ENCODE measurements around the gene TRIM31. TPM values are rescaled to one million over a fixed set of nuclear protein-coding genes. Genes with fewer than 3 reads are reported as not detected.

Gene TRIM31
- total RNA-seq, 4 donors from 2014 or later: not detected

DNA sequence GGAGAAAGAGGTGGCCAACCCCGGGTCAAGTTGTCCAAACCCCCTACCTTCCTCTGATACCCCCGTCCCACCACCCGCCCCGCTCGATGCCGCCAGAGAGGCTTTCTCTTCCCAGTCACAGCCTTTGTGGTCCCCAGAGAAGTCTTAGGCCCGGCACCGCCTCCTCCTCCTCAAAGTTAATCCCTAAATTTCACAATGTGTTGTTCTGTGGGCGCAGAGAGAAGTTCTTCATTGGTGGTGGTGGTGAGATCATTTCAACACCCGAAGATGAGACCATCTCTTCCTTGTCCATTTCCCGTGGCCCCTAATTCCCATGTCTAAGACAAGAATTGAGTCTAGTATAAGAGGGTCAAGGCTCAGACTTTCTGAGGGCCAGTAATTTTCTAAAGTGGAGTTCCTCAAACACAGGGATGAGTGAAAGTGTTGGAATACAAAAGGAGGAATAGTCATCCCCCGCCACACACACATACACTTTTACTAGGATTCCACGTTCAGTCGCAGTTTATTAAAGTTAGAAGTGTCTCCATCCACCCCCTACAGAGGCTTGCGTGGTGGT lies 10.4 kb downstream of the TRIM31 start:
- TF ChIP-seq, protein P1, sequence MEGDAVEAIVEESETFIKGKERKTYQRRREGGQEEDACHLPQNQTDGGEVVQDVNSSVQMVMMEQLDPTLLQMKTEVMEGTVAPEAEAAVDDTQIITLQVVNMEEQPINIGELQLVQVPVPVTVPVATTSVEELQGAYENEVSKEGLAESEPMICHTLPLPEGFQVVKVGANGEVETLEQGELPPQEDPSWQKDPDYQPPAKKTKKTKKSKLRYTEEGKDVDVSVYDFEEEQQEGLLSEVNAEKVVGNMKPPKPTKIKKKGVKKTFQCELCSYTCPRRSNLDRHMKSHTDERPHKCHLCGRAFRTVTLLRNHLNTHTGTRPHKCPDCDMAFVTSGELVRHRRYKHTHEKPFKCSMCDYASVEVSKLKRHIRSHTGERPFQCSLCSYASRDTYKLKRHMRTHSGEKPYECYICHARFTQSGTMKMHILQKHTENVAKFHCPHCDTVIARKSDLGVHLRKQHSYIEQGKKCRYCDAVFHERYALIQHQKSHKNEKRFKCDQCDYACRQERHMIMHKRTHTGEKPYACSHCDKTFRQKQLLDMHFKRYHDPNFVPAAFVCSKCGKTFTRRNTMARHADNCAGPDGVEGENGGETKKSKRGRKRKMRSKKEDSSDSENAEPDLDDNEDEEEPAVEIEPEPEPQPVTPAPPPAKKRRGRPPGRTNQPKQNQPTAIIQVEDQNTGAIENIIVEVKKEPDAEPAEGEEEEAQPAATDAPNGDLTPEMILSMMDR (IDR thresholded peaks at IDR 0.05; ENCODE audit: low read depth): no peak

DNA sequence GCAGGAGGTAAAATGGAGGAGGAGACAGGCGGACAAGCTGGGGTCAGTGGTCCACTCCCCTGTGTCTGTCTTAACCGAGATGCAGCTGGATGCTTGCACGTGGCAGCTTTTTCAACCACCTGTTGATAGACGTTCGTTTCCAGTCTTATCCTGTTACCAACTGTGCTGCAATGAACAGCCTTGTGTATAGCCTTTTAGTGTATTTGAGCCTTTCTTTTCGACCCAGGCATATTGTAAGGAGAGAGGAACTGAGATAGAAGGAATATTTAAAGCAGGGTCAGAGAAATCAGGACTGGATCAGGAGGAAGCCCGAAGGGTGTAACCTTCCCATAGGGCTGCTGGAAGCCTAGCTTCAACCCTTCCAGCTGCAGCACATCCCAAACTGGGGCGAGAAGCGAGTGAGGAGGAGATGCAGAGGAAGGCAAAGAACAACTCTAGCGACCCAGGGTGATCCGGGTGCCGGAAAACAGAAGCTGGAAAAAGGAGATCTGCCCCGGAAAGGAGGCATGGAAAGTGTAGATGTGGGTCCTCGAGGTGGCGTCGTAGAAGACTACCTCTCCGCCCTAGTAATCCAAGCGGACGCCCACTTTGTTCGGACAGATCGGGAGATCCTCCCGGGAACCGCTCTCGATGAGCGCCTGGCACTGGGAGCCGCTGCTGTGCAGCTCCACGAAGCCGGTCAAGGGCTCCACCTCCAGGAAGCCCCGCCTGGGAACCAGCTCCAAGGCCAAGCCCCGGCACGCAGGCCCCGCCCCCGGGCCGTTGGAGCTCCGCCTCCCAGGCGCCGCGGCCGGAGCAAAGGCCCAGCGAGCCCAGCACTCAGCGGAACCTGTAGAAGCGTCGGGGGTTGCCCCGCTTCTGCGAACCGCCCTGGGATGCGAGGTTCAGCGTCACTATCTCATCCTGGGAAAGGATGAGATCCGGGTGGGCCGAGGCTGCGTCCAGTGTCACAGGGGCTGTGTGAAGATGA lies 11.2 kb downstream of the TRIM31 start:
- TF ChIP-seq, protein P1 (IDR thresholded peaks at IDR 0.05; ENCODE audit: low read depth): no peak

DNA sequence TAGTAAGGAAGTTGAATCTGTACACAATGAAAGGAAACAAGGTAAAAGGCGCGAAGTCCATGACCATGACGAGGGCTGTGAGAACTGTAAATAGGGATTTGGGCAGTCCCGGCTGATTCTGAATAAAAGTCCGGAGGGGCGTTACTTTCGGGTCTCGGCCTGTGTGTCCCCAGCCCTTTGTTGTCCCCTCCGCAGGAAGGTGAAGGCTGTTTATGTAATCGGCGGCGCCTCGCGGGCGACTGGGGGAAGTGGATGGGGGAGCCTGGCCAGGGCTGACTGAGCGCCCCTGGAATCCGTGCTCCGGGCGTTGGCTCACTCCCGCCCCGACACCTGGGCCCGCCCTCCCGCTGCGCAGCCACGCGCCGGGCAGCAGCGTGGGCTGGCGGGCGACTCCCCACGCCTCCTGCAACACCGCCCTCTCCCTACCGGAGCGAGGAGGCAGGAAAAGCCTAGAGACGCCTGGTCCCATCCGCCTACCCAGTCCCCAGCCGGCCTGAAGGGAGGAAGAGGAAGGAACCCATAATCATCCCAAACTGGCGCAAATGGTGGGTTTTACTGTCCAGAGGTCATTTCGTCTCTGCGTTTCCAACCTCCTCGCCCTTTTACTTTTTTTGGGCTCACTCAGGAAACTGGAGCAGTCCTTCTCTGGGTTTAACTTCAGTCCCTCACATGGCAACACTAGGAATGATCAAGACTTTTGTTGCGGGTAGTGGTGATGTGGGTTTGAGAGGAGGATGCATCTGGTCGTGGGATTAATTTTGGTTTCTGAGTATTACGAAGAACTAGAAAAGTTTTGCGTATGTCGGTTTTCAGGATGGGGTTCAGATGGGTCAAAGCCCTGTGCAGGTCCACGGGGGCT lies 12.1 kb downstream of the TRIM31 start:
- TF ChIP-seq, protein P1 (IDR thresholded peaks at IDR 0.05; ENCODE audit: low read depth): no peak

DNA sequence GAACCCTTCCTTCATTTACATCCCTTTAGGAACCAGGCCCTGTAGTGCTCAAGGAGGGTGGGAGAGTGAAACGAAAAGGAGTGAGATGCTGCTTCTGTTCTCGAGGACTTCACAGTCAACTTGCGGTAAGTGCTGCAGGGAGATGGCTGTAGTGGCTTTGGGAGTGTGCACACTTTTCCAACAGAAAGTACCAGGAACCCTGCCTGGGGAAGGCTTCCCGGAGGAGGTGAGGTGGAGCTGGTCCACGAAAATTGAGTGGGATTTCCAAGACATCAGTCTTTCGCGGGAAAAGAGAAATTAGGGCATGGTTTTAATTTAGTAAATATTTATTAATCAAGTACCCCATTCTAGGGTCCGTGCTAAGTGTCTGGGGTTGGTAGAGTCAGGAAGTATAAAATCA lies 12.7 kb downstream of the TRIM31 start:
- TF ChIP-seq, protein P1 (IDR thresholded peaks at IDR 0.05; ENCODE audit: low read depth): no peak

DNA sequence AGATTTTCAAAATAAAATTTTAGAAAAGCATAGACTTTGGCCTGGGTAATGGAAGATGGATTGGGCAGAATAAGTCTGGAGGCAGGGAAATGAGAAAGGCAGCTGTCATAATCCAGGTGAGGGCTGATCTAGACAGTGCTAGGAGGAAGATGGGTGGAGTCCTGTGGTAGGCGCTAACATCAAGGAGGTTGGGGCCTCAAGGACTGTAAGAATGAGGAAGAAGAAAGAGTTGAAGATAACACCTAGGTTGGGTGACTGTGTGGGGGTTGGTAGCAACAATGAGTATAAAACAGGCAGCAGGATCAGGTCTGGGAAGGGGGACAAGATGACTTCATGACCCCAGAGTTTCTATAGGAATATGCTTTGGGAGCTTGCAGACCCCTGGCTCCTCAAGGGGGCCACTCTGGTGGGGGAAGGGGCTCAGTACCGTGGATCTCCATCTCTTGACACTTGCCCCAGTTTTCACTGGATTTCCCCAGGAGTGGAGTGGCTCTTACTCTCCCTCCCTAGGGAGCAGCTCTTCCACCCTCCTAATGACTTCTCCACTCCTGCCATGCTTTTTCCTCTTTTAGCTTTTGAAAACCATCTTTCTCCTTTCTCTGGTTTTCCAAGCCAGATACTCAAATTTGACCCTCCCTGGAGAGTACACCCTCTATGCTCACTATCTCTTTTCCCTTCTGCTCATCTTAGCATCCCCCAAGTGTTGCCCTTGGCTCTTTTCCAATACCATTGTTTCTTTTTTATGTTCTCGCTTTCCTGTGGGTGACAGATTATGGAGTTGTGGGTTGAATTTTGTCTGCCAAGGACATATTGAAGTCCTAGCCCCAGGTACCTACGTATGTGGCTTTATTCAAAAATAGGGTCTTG lies 14.8 kb downstream of the TRIM31 start:
- TF ChIP-seq, protein P1 (IDR thresholded peaks at IDR 0.05; ENCODE audit: low read depth): no peak

DNA sequence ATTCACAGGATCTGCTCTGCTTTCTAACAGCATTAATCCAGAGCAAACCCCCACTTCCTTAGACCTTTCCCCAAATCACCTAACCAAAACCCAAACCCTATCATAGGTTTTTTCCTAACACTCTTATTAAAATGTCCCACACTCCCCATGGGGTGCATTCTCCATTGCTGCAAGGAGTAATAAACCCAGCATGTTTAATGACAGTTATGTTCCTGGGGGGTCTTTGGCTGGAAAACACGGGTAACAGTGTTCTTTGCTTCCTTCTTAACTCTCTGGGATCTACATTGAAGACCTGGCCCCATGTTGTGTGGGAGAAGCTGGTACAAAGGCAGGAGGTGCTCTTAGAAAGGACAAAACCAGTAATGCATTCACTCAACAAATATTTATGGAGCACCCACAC lies 16.1 kb downstream of the TRIM31 start:
- TF ChIP-seq, protein P1 (IDR thresholded peaks at IDR 0.05; ENCODE audit: low read depth): no peak

All from subcutaneous adipose tissue (tissue), 4 donors.